GM21390 (cell line): ENCODE results near the gene LYSMD4.
"Not testable (repeated sequence)": the region's sequence is repeated elsewhere in the genome, so short reads cannot be mapped to it uniquely, and the experiment has no call there.

Source experiments
- ATAC-seq: cut with Tn5 transposase; IDR thresholded peaks from one replicate; pipeline ENCODE4 v1.9.1; 2021; ENCODE audit not compliant: unreplicated experiment

Gene LYSMD4

DNA sequence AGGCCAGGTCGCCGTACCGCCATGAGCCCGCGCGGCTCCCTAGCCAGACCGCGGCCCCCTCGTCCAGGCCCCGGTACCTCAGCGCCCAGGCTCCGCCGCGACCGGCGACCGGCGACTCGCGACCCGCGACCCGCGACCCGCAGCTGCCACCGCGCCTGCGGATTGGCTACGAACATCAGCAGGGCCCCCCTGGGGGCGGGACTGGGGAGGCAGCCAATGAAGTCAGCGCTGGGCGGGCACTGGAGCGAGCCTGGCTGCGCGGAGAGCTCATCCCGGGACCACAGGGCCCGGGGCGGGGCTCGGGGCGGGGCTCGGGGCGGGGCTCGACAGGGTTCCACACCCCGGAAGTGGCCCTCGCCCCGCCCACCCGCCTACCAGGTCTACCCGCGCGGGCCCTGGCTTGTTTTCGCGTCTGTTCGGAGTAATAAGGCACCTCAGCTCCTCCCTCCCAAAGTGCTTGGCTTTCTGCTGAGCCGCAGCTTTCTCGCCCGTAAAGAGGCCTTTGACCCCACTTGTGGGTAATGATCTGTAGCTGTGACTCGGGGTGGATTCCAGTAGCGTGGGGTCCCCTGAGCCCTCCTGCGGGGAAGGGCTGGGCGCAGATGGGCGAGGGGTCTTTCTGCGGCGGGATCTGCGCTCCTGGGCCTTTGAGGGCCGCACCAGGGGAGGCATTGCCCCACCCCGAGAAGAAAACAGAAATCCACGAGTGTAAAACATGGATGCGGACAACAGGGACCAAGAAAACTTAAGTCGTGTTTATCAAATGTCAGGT lies at the start of gene LYSMD4:
Gene LYSMD4, minus strand, starts transcription at position 170 of the 772 bp plus-strand sequence. CDS start 1,438 bp downstream, outside the sequence.
- ATAC-seq: peak; percentile 99

DNA sequence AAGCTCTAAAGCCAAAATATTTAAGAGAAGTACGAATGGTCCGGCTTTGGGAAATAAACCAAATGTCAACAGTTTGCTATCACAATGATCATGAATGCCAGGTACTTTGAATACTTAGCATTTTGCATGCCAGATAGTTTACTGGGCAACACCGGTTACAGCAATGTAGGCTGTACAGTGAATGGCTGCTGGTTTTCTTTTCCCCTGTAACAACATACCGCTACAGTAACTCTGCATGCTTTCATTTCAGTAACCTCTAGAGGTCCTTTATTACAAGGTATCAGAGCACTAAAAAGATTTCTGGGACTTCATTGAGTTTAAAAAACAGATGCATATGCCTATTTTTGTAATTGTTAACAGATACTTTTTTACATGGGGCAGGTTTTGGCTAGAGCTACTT lies 48.8 kb upstream of the LYSMD4 start:
- not testable (repeated sequence) for ATAC-seq

DNA sequence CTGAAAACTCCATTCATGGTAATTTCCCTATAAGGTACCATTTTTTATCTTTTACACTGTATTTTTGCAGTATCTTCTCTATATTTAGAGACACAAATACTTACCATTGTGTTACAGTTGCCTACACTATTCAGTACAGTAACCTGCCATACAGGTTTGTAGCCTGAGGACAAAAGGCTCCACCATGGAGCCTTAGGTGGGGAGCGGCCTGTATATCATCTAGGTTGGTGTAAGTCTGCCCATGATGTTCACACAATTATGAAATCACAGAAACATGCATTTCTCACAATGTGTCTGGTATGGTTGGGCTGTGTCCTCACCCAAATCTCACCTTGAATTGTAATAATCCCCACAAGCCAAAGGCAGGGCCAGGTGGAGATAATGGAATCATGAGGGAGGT lies 43.9 kb upstream of the LYSMD4 start:
- no peak for ATAC-seq

DNA sequence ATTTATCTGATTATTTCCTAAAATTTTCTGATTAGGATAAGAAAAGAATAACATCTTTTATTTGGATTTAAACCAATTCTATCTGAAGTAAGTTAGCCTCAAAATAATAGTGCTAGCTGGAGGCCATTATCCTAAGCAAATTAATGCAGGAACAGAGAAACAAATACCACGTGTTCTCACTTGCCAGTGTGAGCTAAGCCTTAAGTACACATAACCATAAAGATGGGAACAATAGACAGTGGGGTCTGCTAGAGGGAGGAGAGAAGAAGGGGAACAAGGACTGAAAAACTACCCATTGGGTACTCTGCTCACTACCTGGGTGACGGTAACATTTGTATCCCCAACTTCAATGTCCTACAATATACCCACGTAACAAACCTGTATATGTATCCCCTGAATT lies 31.3 kb upstream of the LYSMD4 start:
- no peak for ATAC-seq

DNA sequence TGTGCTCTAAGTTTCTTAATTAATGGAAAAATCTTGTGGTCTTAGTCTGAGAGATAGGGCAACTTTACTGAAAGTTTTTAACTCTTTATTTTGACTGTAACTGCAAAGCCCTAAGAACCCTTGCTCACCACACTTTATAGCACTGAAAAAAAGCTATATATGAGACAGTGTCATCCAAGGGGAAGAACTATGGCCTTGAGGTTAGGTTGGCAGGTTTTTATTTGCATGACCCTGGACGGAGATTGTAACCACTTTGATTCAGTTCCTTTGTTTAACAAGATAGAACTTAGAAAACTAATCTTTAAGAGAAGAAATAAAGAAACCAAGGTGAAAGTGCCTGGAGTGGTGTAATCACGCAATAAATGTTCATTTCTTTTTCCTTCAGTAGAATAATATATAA lies 30.6 kb upstream of the LYSMD4 start:
- ATAC-seq: no peak

DNA sequence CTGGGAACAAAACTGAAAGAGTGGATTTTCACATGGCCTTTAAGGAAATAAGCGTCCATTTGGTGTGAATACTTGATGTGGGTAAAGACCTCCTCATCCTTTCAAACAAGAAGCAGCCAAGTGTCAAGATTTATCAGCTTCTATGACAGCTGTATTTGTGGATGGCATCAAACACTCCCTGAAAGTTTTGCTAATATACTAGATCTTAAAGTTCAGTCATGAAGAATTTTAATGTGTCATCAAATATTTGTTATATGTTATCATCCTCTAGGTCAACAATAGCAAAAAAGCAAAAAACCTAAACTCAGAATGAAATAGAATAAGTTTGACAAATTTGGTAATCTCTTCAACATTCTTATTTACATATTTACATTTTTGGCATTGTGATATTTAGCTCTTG lies 29.1 kb upstream of the LYSMD4 start:
- no peak for ATAC-seq

DNA sequence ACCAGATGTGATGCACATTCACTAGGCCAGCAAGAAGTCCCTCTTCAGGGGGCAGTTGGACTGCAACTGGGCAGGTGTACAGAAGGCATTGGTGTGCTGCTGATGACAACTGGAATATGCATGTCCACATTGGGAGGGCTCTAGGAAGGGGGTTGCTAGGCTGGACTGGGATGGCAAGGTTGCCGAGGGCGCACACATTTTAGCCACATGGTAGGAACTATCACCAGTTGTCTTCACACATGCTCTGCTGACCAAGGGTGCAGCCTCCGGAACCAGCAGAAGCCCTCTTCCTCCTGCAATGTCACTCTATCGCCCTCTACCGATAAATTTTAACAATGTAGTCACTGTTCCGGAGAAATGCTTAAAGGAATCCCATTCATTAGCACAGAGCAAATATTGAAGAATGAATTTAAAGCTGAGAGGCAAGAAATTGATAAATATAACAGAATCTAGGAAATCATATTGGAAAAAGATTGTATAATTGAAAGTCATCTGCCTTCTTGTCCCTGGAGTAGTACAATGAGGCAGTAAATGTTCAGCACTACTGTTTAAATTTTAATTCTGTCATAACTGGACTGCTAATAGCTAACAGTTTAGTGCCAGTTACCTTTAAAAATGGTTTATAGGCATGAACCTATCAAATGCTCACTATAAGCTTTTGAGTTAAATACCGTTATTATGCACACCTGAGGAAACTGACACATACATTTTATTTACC lies 22.6 kb upstream of the LYSMD4 start:
- peak; percentile 91 for ATAC-seq

DNA sequence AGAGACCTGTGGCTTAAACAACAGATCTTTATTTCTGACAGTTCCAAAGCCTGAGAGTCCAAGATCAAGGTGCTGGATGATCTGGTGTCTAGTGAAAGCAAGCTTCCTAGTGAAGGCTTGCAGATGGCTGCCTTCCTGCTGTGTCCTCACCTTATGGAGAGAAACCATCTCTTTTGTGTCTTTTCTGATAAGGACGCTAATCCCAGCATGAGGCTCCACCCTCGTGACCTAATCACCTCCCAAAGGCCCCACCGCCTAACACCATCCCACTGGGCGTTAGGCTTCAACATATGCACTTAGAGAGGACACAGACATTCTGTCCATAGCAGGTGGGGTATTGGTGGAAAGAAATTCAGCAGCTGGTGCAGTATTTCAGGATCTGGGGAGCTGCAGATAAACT lies 19.8 kb upstream of the LYSMD4 start:
- ATAC-seq: no peak

DNA sequence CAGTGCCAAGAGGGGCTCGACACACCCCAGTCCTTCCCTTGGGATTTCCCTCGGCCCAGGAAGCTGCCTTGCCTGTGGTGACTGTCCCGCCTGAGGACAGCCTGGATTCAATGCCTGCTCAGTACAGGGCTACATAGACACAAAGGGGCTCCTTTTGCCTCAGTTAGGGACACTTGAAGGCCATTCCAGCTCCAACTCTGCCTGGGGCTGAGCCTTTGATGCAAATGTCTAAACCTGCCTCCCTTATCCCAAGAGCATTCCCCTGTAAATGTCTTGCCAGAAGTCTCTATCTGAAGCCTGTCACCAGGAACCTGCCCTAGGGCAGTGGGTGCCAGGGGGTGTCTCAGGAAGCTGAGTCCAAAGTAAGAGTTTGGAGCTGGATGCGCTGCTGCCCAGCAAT lies 19.3 kb upstream of the LYSMD4 start:
- no peak for ATAC-seq

DNA sequence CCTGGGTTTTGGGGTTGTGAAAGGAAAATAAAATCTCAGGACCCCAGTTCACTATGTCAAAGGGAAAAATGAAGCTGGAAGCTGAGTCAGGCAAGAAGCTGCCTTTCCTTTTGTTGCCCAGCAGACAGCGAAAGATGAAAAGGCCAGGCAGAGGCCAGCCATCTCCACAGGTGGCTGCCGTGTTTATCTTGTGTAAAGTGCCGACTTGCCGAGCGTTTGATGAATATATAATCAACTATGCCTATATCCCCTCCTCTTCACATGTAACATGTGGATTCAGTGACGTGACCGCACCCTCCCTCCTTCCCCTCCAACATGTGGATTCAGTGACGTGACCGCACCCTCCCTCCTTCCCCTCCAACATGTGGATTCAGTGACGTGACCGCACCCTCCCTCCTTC lies 17.1 kb upstream of the LYSMD4 start:
- not testable (repeated sequence) for ATAC-seq

DNA sequence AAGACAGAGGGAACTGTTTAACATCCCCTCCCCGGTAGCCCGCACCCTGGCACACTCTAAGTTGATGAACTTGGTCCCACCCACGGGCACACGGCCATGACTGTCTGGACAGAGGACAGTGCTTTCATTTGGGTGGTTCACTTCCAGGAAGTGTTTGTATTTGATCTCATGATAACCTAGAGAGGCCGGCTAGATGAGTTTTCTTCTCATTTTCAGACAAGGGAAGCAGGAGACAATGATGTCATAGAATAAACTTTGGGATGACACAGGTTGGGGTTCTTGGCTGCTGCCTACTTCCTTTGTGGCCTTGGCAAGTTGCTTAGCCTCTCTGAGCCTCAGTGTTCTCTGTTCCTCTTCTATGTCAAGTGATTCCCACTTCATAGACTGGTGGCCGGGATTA lies 16.1 kb upstream of the LYSMD4 start:
- ATAC-seq: no peak

DNA sequence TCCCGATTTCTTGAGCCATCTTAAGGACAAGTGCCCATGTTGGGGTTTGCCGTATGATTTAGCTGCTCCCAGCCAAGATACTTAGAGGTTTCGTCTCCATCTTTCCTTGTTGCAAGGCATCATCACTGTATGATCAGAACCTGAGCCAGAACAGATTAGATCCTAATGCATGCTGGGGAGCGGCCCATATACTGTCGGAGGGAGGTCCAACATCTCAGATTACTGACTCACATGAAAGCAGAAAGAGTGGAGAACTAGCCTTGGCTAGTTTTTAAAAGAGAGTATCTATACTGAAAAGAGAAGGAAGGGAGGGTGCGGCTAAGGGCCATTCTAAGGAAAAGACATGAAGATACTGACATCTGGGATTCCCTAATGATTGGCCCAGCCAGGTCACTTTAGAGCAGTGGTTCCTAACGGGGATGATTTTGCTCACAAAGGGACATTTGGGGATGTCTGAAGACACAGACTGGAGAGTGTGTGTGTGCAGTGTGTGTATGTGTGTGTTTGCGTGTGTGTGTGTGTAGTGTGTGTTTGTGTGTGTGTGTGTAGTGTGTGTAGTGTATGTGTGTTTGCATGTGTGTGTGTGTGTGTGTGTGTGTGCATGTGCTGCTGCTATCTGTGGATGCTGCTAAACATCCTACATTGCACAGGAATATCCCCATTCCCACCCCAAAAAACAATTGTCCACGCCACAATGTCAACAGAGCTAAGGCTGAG lies 12.3 kb upstream of the LYSMD4 start:
- no peak for ATAC-seq

DNA sequence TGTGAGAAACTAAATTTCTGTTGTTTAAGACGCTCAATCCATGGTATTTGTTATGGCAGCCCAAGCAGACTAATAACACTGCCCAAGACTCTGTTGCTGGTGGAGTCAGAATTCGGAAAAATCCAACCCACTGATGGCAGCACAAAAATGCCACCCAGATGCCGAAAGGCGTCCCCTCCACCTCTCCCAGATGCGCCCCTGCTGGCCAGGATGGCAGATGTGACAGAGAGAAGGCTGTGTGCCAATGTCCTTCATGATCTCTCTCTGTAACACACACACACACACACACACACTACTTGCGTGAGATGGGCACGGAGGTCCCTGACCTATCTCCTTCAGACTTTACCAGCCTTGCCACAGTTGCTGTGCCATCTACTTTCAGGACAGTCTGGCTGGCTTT lies 10.9 kb upstream of the LYSMD4 start:
- ATAC-seq: no peak

DNA sequence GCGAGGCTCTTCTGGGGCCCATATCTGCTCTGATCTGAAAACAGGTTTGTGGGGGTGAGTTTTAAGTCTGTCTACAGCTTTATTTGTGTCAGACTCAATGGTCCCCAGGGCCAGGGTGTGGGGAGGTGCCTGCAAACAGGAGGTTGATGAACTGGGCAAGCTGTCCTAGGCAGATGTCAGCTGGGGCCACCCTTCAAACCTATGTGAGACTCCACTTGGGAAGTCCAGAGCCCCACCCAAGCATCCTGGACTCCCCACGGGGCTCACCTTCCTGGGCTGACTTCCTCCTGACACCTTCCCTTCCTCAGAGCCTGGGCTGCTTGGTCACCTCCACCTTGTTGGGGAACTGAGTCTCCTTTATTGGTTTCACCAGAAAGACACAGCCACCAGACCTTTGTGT lies 8.6 kb upstream of the LYSMD4 start:
- no peak for ATAC-seq

DNA sequence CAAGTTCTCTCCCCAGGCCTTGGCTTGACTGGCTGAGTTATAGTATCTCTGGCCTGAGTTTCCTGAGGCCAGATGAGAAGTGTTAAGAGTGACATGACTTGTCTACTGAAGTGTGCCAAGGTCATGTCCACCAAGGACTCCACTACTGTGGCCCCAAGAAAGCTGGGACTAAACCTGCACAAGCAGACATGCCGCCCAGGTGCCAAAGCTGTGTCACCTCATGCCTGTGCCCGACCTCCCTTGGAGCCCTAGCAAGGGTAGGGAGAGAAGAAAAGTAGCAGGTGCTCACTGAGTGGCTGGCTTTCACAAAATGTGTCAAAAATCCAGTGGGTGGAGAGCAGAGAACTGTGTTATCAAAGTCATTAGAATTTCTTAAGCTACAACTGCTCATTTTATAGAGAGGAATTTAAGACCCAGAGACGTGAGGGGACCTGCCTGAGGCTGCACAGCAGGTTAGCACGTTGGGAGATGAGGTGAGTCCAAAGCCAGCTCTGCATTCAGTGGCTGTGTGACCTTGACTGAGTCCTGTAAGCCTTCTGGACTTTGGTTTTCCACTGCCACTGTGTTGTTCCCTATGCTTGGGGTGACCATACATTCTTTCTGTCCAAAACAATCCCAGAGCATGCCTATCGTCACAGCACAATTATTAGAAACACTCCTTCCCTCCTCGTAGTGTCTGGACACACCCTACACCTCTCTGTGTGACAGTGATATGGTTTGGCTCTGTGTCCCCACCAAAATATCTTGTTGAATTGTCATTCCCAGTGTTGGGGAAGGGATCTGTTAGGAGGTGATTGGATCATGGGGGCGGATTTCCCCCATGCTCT lies 5.0 kb upstream of the LYSMD4 start:
- no peak for ATAC-seq

DNA sequence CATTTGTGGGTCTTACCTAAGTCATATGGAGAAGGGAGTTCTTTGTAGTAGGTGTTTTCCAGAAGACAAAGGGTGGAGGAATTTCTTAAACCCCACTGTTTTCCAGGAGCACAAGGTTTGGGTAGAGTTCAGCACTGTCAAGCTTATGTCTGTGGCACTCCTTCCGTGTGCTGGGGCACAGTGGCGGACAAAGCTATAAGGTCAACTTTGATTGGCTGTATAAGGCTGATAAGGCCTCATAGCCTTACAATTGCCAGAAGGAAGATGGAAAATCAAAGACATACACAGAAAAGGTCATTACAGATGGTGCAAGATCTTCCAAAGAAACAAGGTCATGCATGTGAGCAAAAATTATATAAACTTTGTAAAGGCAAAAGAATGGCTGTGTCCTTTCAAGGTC lies 3.5 kb upstream of the LYSMD4 start:
- no peak for ATAC-seq

DNA sequence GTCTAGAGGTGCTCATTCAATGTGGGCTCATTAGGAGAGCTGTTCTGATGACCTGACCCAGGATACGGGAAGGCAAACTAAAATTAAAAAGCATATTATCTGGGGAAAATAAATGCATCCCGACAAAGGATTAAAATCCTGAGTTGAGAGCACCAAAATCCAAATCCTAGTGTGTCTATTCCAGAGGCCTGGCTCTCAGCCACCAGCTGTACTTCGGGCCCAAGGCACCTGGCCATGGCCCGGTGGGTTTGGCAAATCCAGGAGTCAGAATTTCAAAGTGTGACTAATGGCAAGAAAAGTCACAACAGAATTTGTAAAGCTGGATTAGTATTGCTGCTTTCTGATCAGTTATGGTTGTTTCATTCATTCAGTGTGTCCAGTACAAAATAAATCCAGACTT lies 2.6 kb upstream of the LYSMD4 start:
- no peak for ATAC-seq

DNA sequence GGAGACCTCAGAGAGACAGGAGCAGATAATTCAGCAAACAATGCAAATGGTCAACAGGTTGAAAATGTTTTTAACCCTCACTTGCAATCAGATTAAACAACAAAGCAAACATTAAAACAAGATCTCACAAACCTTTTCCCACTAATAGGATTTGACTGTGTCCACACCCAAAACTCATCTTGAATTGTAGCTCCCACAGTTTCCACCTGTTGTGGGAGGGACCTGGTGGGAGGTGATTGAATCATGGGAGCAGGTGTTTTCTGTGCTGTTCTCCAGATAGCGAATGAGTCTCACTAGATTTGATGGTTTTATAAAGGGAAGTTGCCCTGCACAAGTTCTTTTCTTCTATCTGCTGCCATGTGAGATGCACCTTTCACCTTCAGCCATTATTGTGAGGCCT lies 1.3 kb upstream of the LYSMD4 start:
- ATAC-seq: no peak

DNA sequence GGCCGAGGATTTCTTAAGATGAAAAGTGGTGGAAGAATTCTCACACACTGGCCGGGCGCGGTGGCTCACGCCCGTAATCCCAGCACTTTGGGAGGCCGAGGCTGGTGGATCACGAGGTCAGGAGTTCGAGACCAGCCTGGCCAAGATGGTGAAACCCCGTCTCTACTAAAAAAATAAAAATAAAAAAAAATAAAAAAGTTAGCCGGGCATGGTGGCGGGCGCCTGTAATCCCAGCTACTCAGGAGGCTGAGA lies 729 bp upstream of the LYSMD4 start:
- ATAC-seq: not testable (repeated sequence)

DNA sequence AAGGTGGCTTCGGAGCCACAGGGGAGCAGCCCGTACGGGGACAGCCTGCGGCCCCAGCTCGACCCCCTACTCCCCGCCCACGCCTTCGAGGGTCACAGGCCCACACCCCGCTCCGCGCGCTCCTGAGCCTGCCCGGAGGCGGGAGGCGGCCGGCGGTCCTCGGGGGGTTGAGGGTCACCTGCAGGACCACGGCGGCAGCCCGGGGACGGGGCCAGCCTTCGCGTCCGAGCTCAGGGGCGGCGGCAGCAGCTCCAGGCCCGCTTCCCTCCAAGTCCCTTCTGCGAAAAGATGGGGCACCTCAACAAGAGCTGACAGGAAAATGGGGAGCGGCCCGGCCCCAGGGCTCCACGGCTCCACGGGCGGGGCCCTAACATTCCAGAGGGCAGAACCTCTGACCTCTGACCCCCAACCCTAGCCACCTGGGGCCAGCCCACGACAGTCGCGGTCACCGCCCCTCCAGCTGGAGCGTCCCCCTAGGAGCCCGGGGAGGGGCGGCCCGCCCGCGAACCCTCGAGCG lies 428 bp downstream of the LYSMD4 start:
- ATAC-seq: peak; percentile 28

DNA sequence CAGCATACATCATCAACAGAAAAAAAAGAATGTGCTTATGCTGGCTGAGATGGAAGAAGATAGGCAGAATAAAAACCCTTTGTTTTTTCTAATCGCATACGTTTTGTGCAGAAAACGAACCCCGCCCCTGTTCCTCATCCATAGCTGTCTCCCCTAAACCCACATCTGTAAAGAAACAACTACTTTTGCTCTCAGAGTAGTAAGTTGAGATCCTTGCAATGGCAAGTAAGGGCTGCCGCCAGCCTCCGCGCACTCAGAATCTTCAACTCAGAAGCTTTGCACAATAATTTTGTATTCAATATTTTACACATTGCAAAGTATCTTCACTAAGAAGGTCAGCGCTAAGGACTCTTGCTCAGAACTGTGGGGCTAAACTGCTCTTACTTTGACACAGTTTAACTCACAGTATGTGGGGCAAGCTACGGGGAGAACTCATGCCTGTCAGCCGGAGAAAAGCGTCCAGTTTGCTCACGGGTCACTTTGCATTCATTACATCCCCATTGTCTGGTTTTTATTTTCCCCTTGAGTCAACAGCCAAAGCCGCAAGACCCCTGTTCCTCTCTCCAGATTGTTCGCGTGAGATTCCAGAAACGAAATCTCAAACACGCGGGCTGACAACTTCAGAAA lies 1.0 kb downstream of the LYSMD4 start:
- ATAC-seq: no peak
